ENCODE results near the gene TSEN54.

The TSEN54 gene

GRCh38 chr17:75546181-75546580 lies 29.9 kb downstream of the TSEN54 start:
- H3K4me3 ChIP-seq (ENCODE audit: low read depth, low read length): no peak overlapping the region
- TF ChIP-seq, protein P1, sequence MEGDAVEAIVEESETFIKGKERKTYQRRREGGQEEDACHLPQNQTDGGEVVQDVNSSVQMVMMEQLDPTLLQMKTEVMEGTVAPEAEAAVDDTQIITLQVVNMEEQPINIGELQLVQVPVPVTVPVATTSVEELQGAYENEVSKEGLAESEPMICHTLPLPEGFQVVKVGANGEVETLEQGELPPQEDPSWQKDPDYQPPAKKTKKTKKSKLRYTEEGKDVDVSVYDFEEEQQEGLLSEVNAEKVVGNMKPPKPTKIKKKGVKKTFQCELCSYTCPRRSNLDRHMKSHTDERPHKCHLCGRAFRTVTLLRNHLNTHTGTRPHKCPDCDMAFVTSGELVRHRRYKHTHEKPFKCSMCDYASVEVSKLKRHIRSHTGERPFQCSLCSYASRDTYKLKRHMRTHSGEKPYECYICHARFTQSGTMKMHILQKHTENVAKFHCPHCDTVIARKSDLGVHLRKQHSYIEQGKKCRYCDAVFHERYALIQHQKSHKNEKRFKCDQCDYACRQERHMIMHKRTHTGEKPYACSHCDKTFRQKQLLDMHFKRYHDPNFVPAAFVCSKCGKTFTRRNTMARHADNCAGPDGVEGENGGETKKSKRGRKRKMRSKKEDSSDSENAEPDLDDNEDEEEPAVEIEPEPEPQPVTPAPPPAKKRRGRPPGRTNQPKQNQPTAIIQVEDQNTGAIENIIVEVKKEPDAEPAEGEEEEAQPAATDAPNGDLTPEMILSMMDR (IDR thresholded peaks at IDR 0.05; ENCODE audit: borderline replicate concordance, insufficient read depth, low read depth, low read length): no peak

- TF ChIP-seq, protein P1 (IDR thresholded peaks at IDR 0.05; ENCODE audit: borderline replicate concordance, insufficient read depth, low read depth, low read length): no peak
- no peak overlapping the region for H3K4me3 ChIP-seq (ENCODE audit: low read depth, low read length)
These were observed 30.8 kb downstream of the TSEN54 start for GRCh38 chr17:75547091-75547490.

DNA sequence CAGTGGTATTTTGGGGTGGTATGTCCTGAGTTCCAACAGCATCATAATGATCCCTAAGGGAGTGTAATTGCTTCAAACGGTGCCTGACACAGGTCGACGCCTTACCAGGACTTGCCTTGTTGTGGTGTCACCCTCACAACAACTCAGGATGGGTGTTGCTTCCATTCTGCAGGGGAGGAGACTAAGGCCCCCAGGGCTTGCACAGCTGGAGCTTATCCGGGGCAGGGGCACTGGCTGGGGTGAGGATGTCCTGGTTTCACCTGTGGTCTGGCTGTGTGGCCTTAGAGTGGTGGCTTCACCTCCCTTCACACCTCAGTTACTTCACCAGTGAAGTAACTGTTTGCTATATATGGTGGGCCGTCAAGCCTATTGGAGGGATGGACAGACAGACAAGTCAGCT lies 32.5 kb downstream of the TSEN54 start:
- TF ChIP-seq, protein P1 (IDR thresholded peaks at IDR 0.05; ENCODE audit: borderline replicate concordance, insufficient read depth, low read depth, low read length): no peak
- H3K4me3 ChIP-seq (ENCODE audit: low read depth, low read length): no peak overlapping the region

GRCh38 chr17:75549246-75550138 lies 33.2 kb downstream of the TSEN54 start:
- TF ChIP-seq, protein P1 (IDR thresholded peaks at IDR 0.05; ENCODE audit: borderline replicate concordance, insufficient read depth, low read depth, low read length): no peak
- no peak overlapping the region for H3K4me3 ChIP-seq (ENCODE audit: low read depth, low read length)

DNA sequence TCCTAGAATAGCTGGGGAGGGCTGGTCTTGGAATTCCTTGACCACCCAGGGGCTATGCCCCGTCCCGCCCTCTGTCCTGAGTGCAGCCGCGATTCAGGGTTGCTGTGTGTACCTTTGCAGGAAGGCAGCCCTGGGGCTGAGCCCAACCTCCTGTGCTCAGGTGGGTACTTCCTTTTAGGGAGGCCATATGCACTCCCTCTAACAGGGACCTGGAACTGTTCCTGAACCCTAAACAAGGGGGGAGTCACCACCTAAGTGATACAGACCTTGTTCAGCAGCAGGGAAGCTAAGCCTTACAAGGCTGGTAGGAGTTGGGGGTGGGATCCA lies 33.8 kb downstream of the TSEN54 start:
- TF ChIP-seq, protein P1 (IDR thresholded peaks at IDR 0.05; ENCODE audit: borderline replicate concordance, insufficient read depth, low read depth, low read length): no peak
- H3K4me3 ChIP-seq (ENCODE audit: low read depth, low read length): no peak overlapping the region

GRCh38 chr17:75551266-75551665 lies 34.9 kb downstream of the TSEN54 start:
- H3K4me3 ChIP-seq (ENCODE audit: low read depth, low read length): no peak overlapping the region
- TF ChIP-seq, protein P1 (IDR thresholded peaks at IDR 0.05; ENCODE audit: borderline replicate concordance, insufficient read depth, low read depth, low read length): no peak

All from GM12875 (cell line).